PFSK-1 (cell line): ENCODE measurements around the gene COIL.

Source experiments
- FOXP2 ChIP-seq: optimal IDR thresholded peaks from 2 replicates; pipeline ENCODE3; 2011; ENCODE audit warnings: borderline replicate concordance, control low read depth, inconsistent platforms; ENCODE audit not compliant: insufficient read depth; ENCODE audit errors: extremely low read length, extremely low read depth
- POLR2AphosphoS5 ChIP-seq: IDR thresholded peaks from 2 replicates; pipeline ENCODE4 v1.6.1; 2012; ENCODE audit warnings: low read depth, mild to moderate bottlenecking, control low read depth, low read length, moderate library complexity
- SIN3A ChIP-seq: IDR thresholded peaks from 2 replicates; pipeline ENCODE4 v1.6.1; 2012; ENCODE audit warnings: mild to moderate bottlenecking, low read length, moderate library complexity, borderline replicate concordance; ENCODE audit not compliant: insufficient read depth
- TAF1 ChIP-seq: IDR thresholded peaks from 2 replicates; pipeline ENCODE4 v1.6.1; 2012; ENCODE audit warnings: low read length, control low read depth, borderline replicate concordance; ENCODE audit not compliant: insufficient read depth
- TF ChIP-seq, protein P1 (sequence below), 2 experiments: IDR thresholded peaks; 2 replicates each; pipeline versions ENCODE4 v1.6.1 to v1.8.0; 2011 to 2012; ENCODE audit warnings: low read depth in 2 of 2, low read length in 2 of 2, control low read depth in 1 of 2, inconsistent platforms in 1 of 2, mild to moderate bottlenecking in 1 of 2, moderate library complexity in 1 of 2; ENCODE audit not compliant: insufficient read depth in 1 of 2

COIL gene

DNA sequence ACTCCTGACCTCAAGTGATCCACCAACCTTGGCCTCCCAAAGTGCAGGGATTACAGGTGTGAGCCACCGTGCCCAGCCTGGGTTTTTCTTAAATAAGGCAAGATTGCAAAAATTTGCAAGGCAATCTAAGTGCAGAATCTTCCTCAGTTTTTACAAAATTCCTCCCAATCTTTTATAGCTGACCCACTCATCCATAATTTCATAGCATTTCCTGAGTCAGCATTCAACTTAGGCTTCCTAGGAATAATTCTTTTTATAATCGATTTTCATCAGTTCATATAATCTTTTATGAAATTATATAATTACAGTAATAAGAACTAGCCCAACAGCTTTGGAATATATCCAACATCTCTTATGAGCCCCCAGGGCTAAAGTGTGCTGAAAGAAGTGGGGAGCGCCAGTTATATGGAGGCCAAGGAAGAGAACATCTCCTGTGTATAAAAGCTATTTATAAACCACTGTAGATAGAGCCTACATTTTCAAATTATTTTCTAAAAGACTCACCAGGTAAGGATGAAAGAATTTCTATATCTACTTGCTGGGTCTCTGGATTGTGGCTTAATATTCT is 14.8 kb downstream of the COIL start:
- TF ChIP-seq FOXP2 (no peak), POLR2AphosphoS5 (no peak), TAF1 (no peak), SIN3A (no peak)
- TF ChIP-seq, protein P1, sequence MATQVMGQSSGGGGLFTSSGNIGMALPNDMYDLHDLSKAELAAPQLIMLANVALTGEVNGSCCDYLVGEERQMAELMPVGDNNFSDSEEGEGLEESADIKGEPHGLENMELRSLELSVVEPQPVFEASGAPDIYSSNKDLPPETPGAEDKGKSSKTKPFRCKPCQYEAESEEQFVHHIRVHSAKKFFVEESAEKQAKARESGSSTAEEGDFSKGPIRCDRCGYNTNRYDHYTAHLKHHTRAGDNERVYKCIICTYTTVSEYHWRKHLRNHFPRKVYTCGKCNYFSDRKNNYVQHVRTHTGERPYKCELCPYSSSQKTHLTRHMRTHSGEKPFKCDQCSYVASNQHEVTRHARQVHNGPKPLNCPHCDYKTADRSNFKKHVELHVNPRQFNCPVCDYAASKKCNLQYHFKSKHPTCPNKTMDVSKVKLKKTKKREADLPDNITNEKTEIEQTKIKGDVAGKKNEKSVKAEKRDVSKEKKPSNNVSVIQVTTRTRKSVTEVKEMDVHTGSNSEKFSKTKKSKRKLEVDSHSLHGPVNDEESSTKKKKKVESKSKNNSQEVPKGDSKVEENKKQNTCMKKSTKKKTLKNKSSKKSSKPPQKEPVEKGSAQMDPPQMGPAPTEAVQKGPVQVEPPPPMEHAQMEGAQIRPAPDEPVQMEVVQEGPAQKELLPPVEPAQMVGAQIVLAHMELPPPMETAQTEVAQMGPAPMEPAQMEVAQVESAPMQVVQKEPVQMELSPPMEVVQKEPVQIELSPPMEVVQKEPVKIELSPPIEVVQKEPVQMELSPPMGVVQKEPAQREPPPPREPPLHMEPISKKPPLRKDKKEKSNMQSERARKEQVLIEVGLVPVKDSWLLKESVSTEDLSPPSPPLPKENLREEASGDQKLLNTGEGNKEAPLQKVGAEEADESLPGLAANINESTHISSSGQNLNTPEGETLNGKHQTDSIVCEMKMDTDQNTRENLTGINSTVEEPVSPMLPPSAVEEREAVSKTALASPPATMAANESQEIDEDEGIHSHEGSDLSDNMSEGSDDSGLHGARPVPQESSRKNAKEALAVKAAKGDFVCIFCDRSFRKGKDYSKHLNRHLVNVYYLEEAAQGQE (IDR thresholded peaks at IDR 0.05; ENCODE audit: insufficient read depth in 1 of 2, low read depth in 2 of 2, low read length in 2 of 2) = no peak

DNA sequence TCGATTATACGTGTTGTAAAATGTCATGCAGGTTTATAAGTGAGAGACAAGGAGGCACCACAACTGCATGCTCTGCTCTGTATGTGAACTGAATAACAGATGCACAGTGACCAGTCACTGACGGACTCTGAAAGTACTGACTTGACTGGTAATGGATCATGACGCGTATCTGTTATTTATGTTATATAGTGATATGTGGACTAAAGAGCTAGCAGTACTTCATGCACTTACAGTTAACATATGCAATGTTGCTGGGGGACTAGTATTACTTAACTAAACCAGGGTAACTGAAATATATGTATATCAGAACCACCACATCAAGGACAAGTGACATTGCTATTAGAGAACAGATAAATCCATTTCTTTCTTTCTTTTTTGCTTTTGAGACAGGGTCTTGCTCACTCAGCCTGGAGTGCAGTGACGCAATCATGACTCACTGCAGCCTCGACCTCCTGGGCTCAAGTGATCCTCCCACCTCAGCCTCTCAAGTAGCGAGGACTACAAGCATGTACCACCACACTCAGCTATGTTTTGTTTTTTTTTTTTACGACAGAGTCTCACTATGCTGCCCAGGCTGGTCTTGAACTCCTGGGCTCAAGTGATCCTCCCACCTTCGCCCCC is 17.2 kb downstream of the COIL start:
- no peak for TF ChIP-seq SIN3A
- TF ChIP-seq, protein P1 (IDR thresholded peaks at IDR 0.05; ENCODE audit: insufficient read depth in 1 of 2, low read depth in 2 of 2, low read length in 2 of 2) = no peak
- no peak for TF ChIP-seq POLR2AphosphoS5

DNA sequence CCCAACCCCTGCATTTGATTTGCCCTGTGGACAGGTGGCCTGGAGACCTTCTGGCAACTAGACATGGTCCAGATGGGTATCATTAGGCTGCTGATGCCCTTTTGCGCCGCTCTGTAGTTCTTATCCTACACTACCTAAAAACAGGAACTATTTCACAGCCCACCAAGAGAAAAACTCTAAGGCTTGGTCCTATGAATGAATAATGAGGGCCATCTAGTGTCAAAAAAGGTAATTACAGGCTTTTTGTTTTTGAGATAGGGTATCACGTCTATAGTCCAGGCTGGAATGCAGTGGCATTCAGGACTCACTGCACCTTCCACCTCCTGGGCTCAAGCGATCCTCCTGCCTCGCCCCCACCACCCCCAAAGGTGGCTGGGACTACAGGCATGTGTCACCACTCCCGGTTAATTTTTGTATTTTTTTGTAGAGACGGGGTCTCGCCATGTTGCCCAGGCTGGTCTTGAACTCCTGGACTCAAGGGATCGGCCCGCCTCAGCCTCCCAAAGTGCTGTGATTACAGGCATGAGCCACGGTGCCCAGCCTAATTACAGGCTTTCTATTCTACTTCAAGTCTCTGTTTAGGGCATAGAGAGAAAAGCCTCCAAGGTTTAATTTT is 20.9 kb downstream of the COIL start:
- no peak for TF ChIP-seq SIN3A
- TF ChIP-seq FOXP2 = no peak
- no peak for TF ChIP-seq POLR2AphosphoS5
- no peak for TF ChIP-seq TAF1
- TF ChIP-seq, protein P1 (IDR thresholded peaks at IDR 0.05; ENCODE audit: insufficient read depth in 1 of 2, low read depth in 2 of 2, low read length in 2 of 2) = no peak

DNA sequence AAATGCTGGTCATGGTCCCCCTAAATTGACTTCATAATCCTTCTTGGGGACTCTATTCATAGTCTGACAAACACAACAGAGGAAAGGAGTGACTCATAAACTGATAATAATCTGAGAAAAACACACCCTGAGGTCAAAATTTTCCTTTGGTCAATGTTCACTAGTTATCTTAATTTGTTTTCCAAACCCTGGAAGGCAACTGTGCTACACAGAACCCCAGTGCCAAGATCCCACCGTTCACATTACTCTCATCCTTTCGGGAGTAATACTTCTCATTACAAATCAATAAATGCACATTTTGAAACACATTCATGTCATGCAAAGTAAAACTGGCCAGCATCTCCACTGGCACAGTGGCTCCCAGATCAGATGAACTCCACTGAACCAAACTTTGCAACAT is 23.2 kb downstream of the COIL start:
- TF ChIP-seq, protein P1 (IDR thresholded peaks at IDR 0.05; ENCODE audit: insufficient read depth in 1 of 2, low read depth in 2 of 2, low read length in 2 of 2) = no peak
- no peak for TF ChIP-seq TAF1
- no peak for TF ChIP-seq POLR2AphosphoS5
- no peak for TF ChIP-seq SIN3A
- TF ChIP-seq FOXP2 = no peak

DNA sequence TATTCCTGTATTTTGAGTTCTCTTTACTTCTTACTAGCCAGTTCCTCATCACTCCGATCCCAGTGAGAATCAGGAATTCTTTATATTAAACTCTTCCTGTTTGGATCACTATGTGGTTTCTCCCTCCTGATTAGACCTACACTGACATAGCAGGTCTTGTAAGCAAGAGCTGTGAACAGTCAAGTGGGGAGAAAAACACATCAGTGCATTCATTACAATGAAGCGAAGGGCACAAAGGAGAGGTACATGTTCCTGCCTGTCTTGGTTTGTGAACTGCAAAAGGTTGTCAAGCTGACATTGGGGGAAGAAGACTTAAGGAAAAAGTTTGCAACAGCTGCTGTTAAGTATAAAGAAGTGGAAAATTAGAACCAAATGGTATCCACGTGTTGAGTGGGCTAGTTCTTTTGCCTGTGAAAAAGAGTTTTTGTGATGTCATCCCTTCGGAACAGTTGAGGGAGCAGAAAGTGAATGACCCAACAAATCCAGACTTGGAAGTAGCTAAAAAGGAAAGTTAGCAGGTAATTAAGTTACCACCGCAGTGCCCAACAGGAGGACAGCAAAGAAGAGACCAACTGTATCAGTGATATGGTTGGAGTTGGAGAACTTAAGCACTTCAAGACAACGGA is 24.0 kb downstream of the COIL start:
- TF ChIP-seq TAF1 (no peak), FOXP2 (no peak), SIN3A (no peak), POLR2AphosphoS5 (no peak)
- TF ChIP-seq, protein P1 (IDR thresholded peaks at IDR 0.05; ENCODE audit: insufficient read depth in 1 of 2, low read depth in 2 of 2, low read length in 2 of 2) = no peak
